Neural cell (in vitro differentiated cells): ENCODE data around the gene C2CD2. TPM values are rescaled to one million over a fixed set of nuclear protein-coding genes. Genes with fewer than 3 reads are reported as not detected.

ENCODE experiments used
- H2AFZ ChIP-seq: fragments of 200-600, 300-800 bp; sonication (generic), shearing (Covaris generic); 2 replicates; pipeline ENCODE4 v1.6.0; 2014; ENCODE audit warnings: low read depth, mild to moderate bottlenecking, antibody characterized with exemption, low read length, moderate library complexity
- H3F3A ChIP-seq: fragments of 200-600 bp; shearing (Covaris generic); 2 replicates; pipeline ENCODE4 v1.6.1; 2016; ENCODE audit warnings: mild to moderate bottlenecking, moderate library complexity, mixed read lengths, antibody characterized with exemption, low read length; ENCODE audit not compliant: insufficient read depth, poor library complexity, severe bottlenecking
- H3K27ac ChIP-seq: fragments of 200-600, 300-800 bp; sonication (generic), shearing (Covaris generic); 2 replicates; pipeline ENCODE4 v1.5.1; 2014; ENCODE audit warnings: mild to moderate bottlenecking, low read length, moderate library complexity
- H3K27me3 ChIP-seq: fragments of 300-800, 200-600 bp; sonication (generic), shearing (Covaris generic); 2 replicates; pipeline ENCODE4 v1.6.0; 2014; ENCODE audit warnings: mild to moderate bottlenecking, low read depth, low read length, moderate library complexity; ENCODE audit not compliant: insufficient read depth
- H3K36me3 ChIP-seq: fragments of 300-800, 200-600 bp; sonication (generic), shearing (Covaris generic); 2 replicates; pipeline ENCODE4 v1.5.1; 2014; ENCODE audit warnings: mild to moderate bottlenecking, antibody characterized with exemption, low read length, moderate library complexity; ENCODE audit not compliant: insufficient read depth
- H3K4me2 ChIP-seq: fragments of 300-800, 200-600 bp; sonication (generic), shearing (Covaris generic); 2 replicates; pipeline ENCODE4 v1.6.0; 2014; ENCODE audit warnings: mild to moderate bottlenecking, low read length
- H3K4me3 ChIP-seq: fragments of 300-800, 200-600 bp; sonication (generic), shearing (Covaris generic); 2 replicates; pipeline ENCODE4 v1.5.1; 2014; ENCODE audit warnings: mild to moderate bottlenecking, low read length, moderate library complexity
- H3K79me2 ChIP-seq: fragments of 200-600 bp; shearing (Covaris generic); replicated peaks from 2 replicates; pipeline ENCODE4 v1.6.0; 2014; ENCODE audit warnings: mild to moderate bottlenecking, low read length, moderate library complexity; ENCODE audit not compliant: insufficient read depth
- H3K9ac ChIP-seq: fragments of 300-800, 200-600 bp; sonication (generic), shearing (Covaris generic); 2 replicates; pipeline ENCODE4 v1.6.1; 2016; ENCODE audit warnings: mild to moderate bottlenecking, low read length, mixed read lengths
- H3K9me2 ChIP-seq: fragments of 200-600 bp; shearing (Covaris generic); 2 replicates; pipeline ENCODE4 v1.6.1; 2016; ENCODE audit warnings: mild to moderate bottlenecking, low read length, mixed read lengths; ENCODE audit not compliant: insufficient read depth
- H3K9me3 ChIP-seq: fragments of 200-600, 300-800 bp; sonication (generic), shearing (Covaris generic); 2 replicates; pipeline ENCODE4 v1.6.1; 2016; ENCODE audit warnings: mild to moderate bottlenecking, mixed run types, low read length, moderate library complexity, mixed read lengths
- H4K20me1 ChIP-seq: fragments of 200-600 bp; shearing (Covaris generic); 2 replicates; pipeline ENCODE4 v1.6.1; 2016; ENCODE audit warnings: mild to moderate bottlenecking, mixed run types; ENCODE audit not compliant: insufficient read depth
- CTCF ChIP-seq: fragments of 450-650 bp; IDR thresholded peaks from 2 replicates; pipeline ENCODE4 v1.5.1; 2014; ENCODE audit warnings: antibody characterized with exemption, mild to moderate bottlenecking, moderate library complexity; ENCODE audit not compliant: poor library complexity, severe bottlenecking
- EP300 ChIP-seq: fragments of 450-650 bp; conservative IDR thresholded peaks from 2 replicates; pipeline ENCODE4 v1.6.1; 2014; ENCODE audit warnings: antibody characterized with exemption, mild to moderate bottlenecking, moderate library complexity; ENCODE audit not compliant: poor library complexity, severe bottlenecking
- EZH2 ChIP-seq: fragments of 200-600, 300-800 bp; shearing (Covaris generic), sonication (generic); IDR thresholded peaks from 2 replicates; pipeline ENCODE4 v1.6.1; 2014; ENCODE audit warnings: antibody characterized with exemption, low read length, borderline replicate concordance, mild to moderate bottlenecking; ENCODE audit not compliant: insufficient read depth, poor library complexity, severe bottlenecking
- MXI1 ChIP-seq: fragments of 450-650 bp; conservative IDR thresholded peaks from 2 replicates; pipeline ENCODE4 v1.6.1; 2014; ENCODE audit warnings: antibody characterized with exemption, mild to moderate bottlenecking; ENCODE audit not compliant: poor library complexity, severe bottlenecking
- POLR2AphosphoS5 ChIP-seq: IDR thresholded peaks from 2 replicates; pipeline ENCODE4 v1.6.1; 2012
- RAD21 ChIP-seq: fragments of 450-650 bp; conservative IDR thresholded peaks from 2 replicates; pipeline ENCODE4 v1.6.1; 2014; ENCODE audit warnings: antibody characterized with exemption, mild to moderate bottlenecking, moderate library complexity
- SMC3 ChIP-seq: fragments of 450-650 bp; conservative IDR thresholded peaks from 2 replicates; pipeline ENCODE4 v1.6.1; 2014; ENCODE audit warnings: antibody characterized with exemption, mild to moderate bottlenecking, moderate library complexity; ENCODE audit not compliant: poor library complexity
- TAF1 ChIP-seq: IDR thresholded peaks from 2 replicates; pipeline ENCODE4 v1.6.1; 2012; ENCODE audit warnings: low read depth
- polyA plus RNA-seq: library from polyadenylated mRNA; depleted of rRNA; stranded (reverse); fragments of >200 nt; gene quantifications from 2 replicates; pipeline ENCODE4 v1.2.3, GENCODE V29; 2014
- TF ChIP-seq, protein P1 (sequence below): IDR thresholded peaks from 2 replicates; pipeline ENCODE4 v1.6.1; 2012; ENCODE audit warnings: borderline replicate concordance

Gene C2CD2
- polyA plus RNA-seq, 1 donor from 2014 or later, result 0.88 TPM

GRCh38 chr21:41883582-41883981 is 70.2 kb downstream of the C2CD2 start:
- H4K20me1 ChIP-seq, result no peaks in the 10 kb centered on the region
- H3K4me2 ChIP-seq, result no peak overlapping the region
- no peaks in the 10 kb centered on the region for H3K27me3 ChIP-seq
- H3K79me2 ChIP-seq, result no peaks in the 10 kb centered on the region
- H3K36me3 ChIP-seq, result no peaks in the 10 kb centered on the region
- no peaks in the 10 kb centered on the region for H3K9me2 ChIP-seq
- no peak overlapping the region for H3K4me3 ChIP-seq
- H3K27ac ChIP-seq, result no peak overlapping the region
- H3F3A ChIP-seq, result no peaks in the 10 kb centered on the region
- no peaks in the 10 kb centered on the region for H3K9me3 ChIP-seq
- H2AFZ ChIP-seq, result no peak overlapping the region
- no peak overlapping the region for H3K9ac ChIP-seq
- TF ChIP-seq EZH2, result no peak
- TF ChIP-seq MXI1, result no peak
- no peak for TF ChIP-seq CTCF
- TF ChIP-seq SMC3, result no peak
- no peak for TF ChIP-seq POLR2AphosphoS5
- TF ChIP-seq EP300, result no peak
- TF ChIP-seq RAD21, result no peak
- TF ChIP-seq, protein P1, sequence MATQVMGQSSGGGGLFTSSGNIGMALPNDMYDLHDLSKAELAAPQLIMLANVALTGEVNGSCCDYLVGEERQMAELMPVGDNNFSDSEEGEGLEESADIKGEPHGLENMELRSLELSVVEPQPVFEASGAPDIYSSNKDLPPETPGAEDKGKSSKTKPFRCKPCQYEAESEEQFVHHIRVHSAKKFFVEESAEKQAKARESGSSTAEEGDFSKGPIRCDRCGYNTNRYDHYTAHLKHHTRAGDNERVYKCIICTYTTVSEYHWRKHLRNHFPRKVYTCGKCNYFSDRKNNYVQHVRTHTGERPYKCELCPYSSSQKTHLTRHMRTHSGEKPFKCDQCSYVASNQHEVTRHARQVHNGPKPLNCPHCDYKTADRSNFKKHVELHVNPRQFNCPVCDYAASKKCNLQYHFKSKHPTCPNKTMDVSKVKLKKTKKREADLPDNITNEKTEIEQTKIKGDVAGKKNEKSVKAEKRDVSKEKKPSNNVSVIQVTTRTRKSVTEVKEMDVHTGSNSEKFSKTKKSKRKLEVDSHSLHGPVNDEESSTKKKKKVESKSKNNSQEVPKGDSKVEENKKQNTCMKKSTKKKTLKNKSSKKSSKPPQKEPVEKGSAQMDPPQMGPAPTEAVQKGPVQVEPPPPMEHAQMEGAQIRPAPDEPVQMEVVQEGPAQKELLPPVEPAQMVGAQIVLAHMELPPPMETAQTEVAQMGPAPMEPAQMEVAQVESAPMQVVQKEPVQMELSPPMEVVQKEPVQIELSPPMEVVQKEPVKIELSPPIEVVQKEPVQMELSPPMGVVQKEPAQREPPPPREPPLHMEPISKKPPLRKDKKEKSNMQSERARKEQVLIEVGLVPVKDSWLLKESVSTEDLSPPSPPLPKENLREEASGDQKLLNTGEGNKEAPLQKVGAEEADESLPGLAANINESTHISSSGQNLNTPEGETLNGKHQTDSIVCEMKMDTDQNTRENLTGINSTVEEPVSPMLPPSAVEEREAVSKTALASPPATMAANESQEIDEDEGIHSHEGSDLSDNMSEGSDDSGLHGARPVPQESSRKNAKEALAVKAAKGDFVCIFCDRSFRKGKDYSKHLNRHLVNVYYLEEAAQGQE, result no peak
- TF ChIP-seq TAF1, result no peak

- Histone ChIP-seq H3K27me3 (no peaks in the 10 kb centered on the region), H3K36me3 (no peaks in the 10 kb centered on the region)
These were observed 72.8 kb downstream of the C2CD2 start for GRCh38 chr21:41881051-41881450.

More at GRCh38 chr21:41881051-41881450, 72.8 kb downstream of the C2CD2 start:
- Histone ChIP-seq H3K27ac (no peak overlapping the region), H3K4me3 (no peak overlapping the region), H3K79me2 (peaks cover 3% of the 10 kb centered on the region), H4K20me1 (no peaks in the 10 kb centered on the region), H3K9ac (no peak overlapping the region), H3K9me2 (no peaks in the 10 kb centered on the region), H3K9me3 (no peaks in the 10 kb centered on the region), H3F3A (no peaks in the 10 kb centered on the region), H3K4me2 (no peak overlapping the region), H2AFZ (no peak overlapping the region)
- no peak for TF ChIP-seq MXI1
- TF ChIP-seq EP300, result no peak
- no peak for TF ChIP-seq SMC3
- TF ChIP-seq POLR2AphosphoS5, result no peak
- TF ChIP-seq, protein P1, result no peak
- TF ChIP-seq TAF1, result no peak
